HG03521 (cell line): ENCODE data around the gene SULT1B1.
"Not testable (repeated sequence)": the region's sequence is repeated elsewhere in the genome, so short reads cannot be mapped to it uniquely, and the experiment has no call there.

Experiments used
- ATAC-seq: cut with Tn5 transposase; IDR thresholded peaks from one replicate; pipeline ENCODE4 v1.9.1; 2021; ENCODE audit warnings: mild to moderate bottlenecking, moderate library complexity; ENCODE audit not compliant: unreplicated experiment

SULT1B1 gene

GRCh38 chr4:69760455-69760854 lies at the start of gene SULT1B1:
TSS of gene SULT1B1 (minus strand) at chr4:69760620. CDS start at chr4:69755217, 5,403 bp downstream.
- no peak for ATAC-seq

- ATAC-seq: no peak
These were observed 40.2 kb upstream of the SULT1B1 start for GRCh38 chr4:69800599-69800998.

- no peak for ATAC-seq
These were observed 38.9 kb upstream of the SULT1B1 start for GRCh38 chr4:69799337-69799736.

- no peak for ATAC-seq
These were observed 33.3 kb upstream of the SULT1B1 start for GRCh38 chr4:69793732-69794131.

GRCh38 chr4:69787879-69788278 lies 27.5 kb upstream of the SULT1B1 start:
- no peak for ATAC-seq

- no peak for ATAC-seq
These were observed 26.1 kb upstream of the SULT1B1 start for GRCh38 chr4:69786547-69786946.

- no peak for ATAC-seq
These were observed 24.9 kb upstream of the SULT1B1 start for GRCh38 chr4:69785211-69785831.

GRCh38 chr4:69782651-69783310 lies 22.4 kb upstream of the SULT1B1 start:
- ATAC-seq: no peak

- no peak for ATAC-seq
These were observed 21.3 kb upstream of the SULT1B1 start for GRCh38 chr4:69781458-69782418.

- ATAC-seq: no peak
These were observed 19.7 kb upstream of the SULT1B1 start for GRCh38 chr4:69780141-69780540.

- no peak for ATAC-seq
These were observed 16.3 kb upstream of the SULT1B1 start for GRCh38 chr4:69776696-69777095.

- no peak for ATAC-seq
These were observed 15.0 kb upstream of the SULT1B1 start for GRCh38 chr4:69775321-69775867.

- ATAC-seq: no peak
These were observed 13.1 kb upstream of the SULT1B1 start for GRCh38 chr4:69773484-69773883.

- not testable (repeated sequence) for ATAC-seq
These were observed 8.1 kb upstream of the SULT1B1 start for GRCh38 chr4:69768554-69768953.

GRCh38 chr4:69765751-69766150 lies 5.3 kb upstream of the SULT1B1 start:
- no peak for ATAC-seq

GRCh38 chr4:69764311-69764710 lies 3.9 kb upstream of the SULT1B1 start:
- ATAC-seq: no peak

GRCh38 chr4:69763233-69763632 lies 2.8 kb upstream of the SULT1B1 start:
- no peak for ATAC-seq

- no peak for ATAC-seq
These were observed 1.2 kb downstream of the SULT1B1 start for GRCh38 chr4:69759189-69759604.

GRCh38 chr4:69757464-69757863 lies 3.0 kb downstream of the SULT1B1 start:
- no peak for ATAC-seq

GRCh38 chr4:69754926-69755580 lies 5.4 kb downstream of the SULT1B1 start:
- ATAC-seq: no peak

GRCh38 chr4:69753686-69754085 lies 6.7 kb downstream of the SULT1B1 start:
- no peak for ATAC-seq
